ENCODE data around the gene PPP1R13B.
"Not testable (repeated sequence)": the region's sequence is repeated elsewhere in the genome, so short reads cannot be mapped to it uniquely, and the experiment has no call there.

Gene PPP1R13B

GRCh38 chr14:103695296-103696069 lies 151.9 kb downstream of the PPP1R13B start:
- FAIRE-seq = no peak

DNA sequence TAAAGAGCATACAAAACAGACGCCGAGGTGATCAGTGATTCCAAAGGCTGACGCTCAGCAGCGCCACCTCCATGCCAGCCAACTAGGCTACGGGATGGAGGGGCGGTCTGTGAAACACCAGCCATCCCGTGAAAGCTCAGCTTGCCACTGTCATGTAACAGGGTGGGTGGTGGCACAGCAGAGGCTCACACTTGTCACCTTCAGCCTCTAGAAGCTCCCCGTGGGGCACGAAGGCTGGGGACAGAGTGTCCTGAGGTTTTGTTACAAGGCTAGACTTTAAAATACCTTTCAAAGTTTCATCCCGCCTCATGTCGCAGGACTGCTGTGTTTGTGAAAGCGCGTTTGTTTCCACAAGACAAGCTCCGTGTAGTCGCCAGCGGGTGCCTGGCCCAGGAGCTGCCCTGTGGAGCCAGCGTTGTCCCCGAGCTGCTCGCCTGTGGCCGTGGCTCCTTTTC lies 152.8 kb downstream of the PPP1R13B start:
- FAIRE-seq = no peak

GRCh38 chr14:103693515-103693914 lies 153.9 kb downstream of the PPP1R13B start:
- no peak for FAIRE-seq

DNA sequence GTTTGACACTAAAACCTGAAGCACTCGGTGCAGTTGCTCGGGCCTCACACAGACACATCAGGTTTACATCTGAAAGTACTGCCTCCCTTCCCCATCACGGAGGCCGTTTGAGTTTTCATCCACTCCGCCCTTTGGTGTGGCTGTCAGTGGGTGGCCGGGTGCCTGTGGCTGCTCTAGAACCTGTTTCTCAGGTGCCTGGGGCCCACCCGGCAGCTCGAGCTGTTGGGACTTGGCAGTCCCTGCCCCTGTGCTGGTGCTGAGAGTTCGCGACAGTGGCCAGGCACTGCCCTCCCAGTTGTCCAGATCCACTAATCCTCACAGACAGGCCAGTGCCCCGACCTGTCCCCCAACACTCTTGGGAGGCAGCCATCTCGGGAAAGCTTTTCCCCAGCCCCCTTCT lies 154.5 kb downstream of the PPP1R13B start:
- FAIRE-seq = no peak

- FAIRE-seq = no peak
These were observed 155.2 kb downstream of the PPP1R13B start for GRCh38 chr14:103692159-103692558.

- FAIRE-seq = not testable (repeated sequence)
These were observed 155.7 kb downstream of the PPP1R13B start for GRCh38 chr14:103691655-103692054.

DNA sequence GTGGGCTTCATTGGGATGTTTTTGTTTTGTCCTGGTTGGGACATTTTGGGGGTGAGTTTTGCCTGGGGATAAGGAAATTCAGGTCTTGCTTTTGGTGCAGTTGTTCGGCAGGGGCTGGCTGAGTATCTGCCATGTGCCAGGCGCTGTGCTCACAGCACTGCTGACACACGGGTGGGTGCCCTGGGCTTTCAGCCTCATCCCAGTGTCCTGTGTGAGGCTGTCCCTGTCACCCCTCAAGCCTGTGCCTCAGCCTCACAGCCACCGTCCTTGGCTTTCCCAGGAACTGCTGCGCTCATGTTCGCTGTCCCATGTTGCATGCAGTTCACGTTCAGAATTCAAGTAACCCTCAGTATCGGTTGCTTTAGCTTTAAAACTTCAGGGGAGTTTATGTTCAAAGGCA lies 157.0 kb downstream of the PPP1R13B start:
- FAIRE-seq = no peak

DNA sequence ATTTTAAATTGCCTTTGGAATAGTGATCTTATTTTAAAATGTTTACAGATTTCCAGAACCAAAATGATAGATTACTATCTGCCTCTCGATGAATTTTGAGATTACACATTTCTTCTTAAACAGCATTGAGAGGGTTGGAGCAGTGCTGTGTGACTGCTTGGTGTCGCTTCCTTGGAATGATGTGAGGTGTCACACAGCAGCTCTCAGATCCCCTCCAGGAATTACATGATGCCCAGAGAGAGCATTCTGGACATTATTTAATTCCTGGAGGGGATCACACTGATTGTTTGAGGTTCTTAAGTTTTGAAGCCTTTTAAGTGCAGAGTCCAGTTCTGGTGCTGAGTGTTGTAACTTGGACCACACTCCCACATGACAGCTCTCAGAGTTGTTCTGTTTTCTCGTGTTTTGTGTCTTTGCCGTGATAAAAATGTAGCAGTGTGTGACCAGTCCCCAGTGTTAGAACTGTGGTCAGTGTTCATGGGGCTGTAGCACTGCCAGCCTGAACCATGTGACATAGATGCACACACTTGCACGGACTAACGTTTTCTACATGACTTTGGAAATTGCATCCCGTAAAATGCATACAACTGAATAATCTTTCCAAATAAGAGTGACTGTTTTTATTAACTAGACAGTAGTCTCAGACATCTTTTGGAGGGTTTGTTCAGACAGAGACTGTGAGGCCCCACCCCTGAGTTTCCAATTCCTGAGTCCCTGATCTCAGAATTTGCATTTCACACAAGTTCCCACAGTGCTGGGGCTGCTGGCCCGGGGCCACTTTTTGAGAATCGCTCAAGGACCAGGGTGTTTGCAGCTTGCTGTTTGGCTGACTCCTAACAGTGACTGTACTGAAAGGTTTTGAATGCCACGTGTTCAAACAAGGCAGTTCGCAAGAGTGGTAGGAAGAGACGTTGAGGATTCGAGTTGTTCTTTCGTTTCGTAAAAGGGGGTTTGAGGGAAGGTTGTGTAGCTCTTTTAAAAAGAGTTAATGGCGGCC lies 158.2 kb downstream of the PPP1R13B start:
- FAIRE-seq = no peak

DNA sequence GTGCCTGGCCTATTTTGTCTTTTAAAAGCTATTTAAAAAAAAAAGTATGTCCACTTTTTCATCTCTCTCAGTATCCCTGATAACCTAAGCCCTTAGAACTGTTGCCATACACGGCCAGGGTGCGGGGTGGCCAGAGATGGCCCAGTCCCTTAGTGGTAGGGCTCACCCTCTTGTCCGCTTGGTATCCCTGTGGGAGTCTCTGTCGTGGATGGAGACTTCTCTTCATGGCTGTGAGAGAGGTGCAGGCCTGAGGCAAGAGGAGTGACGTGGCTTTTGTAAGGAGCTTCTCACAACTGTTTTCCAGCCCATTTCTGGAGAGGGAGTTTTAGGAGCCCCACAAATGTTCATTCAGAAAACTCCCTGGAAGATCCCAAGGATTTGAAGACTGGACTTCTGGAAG lies 158.9 kb downstream of the PPP1R13B start:
- FAIRE-seq = no peak

- FAIRE-seq = no peak
These were observed 159.7 kb downstream of the PPP1R13B start for GRCh38 chr14:103687712-103688111.

GRCh38 chr14:103686831-103687485 lies 160.4 kb downstream of the PPP1R13B start:
- no peak for FAIRE-seq

DNA sequence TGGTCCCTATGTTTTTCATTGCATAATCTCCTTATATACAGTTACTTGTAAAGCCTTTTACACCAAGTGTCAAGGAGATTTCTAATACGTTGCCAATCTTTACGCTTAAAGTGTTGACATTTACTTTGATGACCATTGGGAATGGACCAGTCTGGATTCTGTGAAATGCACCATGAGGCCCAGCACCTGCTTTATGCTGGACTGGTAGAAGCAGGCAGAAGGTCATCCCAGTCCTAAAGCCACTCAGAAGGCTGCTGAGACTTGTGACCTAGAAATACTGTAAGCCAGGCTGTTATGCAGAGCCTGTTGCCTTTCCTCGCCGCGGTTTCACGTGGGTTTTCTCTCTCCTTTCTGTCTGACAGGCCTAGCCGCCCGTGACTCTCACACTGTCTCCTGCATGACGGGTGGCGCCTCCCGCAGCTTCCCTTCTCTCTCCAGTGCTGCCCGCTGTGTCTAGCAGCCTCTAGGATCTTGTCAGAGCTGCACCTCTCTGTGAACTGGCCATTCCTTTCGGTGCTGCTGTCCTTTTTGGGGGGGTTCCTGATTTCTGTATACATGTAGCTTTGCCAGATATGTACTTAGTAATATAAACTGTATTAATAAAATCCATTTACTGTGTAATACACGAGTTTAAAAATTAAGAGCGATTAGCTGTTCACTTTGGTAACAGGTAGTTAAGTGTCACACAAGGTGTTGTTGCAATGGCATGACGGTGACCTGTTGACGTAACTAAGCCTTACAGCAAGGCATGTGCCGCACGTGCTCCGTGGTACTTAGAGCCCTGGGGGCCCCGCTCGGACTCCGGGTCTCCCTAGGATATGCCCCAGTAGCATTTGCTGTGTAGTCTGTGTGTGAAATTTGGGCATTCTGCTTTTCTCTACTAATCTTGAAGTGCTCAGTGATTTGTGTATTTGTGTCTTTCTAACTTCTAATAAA lies 161.8 kb downstream of the PPP1R13B start:
- FAIRE-seq = no peak

- no peak for FAIRE-seq
These were observed 162.5 kb downstream of the PPP1R13B start for GRCh38 chr14:103684871-103685270.

DNA sequence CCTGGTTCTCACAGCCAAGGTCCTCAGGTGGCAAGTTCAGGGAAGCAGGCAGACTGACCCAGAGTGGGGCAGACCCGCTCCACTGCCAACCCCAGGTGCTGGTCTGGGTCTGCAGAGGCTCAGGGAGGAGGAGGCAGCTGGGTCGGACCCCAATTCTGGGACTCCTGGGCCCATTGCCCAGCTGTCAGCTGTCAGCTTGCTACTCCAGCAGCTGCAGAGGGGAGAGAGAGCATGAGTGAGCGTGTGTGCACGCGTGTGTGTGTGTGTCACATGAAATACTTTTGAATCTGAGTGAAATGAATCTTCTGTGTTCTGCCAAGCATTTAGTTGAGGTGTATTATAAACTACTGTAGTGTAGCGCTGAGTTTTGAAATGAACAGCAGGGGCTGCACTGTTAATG lies 162.9 kb downstream of the PPP1R13B start:
- FAIRE-seq = no peak

Measured in G401.6 (cell line).